Progenitor cell of endocrine pancreas (in vitro differentiated cells): Measurements from ENCODE around the gene RHBG. TPM values are rescaled to one million over a fixed set of nuclear protein-coding genes. Genes with fewer than 3 reads are reported as not detected.

Experiments used
- DNase-seq: peaks from one replicate; pipeline ENCODE4 v3.0.0; 2021; ENCODE audit warnings: low spot score; ENCODE audit not compliant: unreplicated experiment
- H3K27ac Mint-ChIP-seq: 2 replicates; pipeline ENCODE4 v1.8.0; 2021; ENCODE audit warnings: mild to moderate bottlenecking, moderate library complexity, mixed read lengths
- H3K27me3 Mint-ChIP-seq: 2 replicates; pipeline ENCODE4 v1.8.0; 2021; ENCODE audit warnings: mixed read lengths
- H3K36me3 Mint-ChIP-seq: 2 replicates; pipeline ENCODE4 v1.8.0; 2022; ENCODE audit warnings: mixed read lengths; ENCODE audit not compliant: insufficient read depth
- H3K4me1 Mint-ChIP-seq: 2 replicates; pipeline ENCODE4 v1.8.0; 2021; ENCODE audit warnings: low read depth, mixed read lengths
- H3K4me3 Mint-ChIP-seq: 2 replicates; pipeline ENCODE4 v1.8.0; 2021; ENCODE audit warnings: low read depth, mild to moderate bottlenecking, moderate library complexity, mixed read lengths
- H3K9me3 Mint-ChIP-seq: 2 replicates; pipeline ENCODE4 v1.8.0; 2021; ENCODE audit warnings: low read depth, mixed read lengths
- total RNA-seq: library from RNA; stranded (reverse); gene quantifications from 2 replicates; pipeline ENCODE4 v1.2.1, GENCODE V29; 2021
- TF ChIP-seq, protein P1 (sequence below): fragments of 200-600 bp; sonication (generic); IDR thresholded peaks from one replicate; pipeline ENCODE4 v1.5.0; 2021; ENCODE audit warnings: antibody characterized with exemption, mild to moderate bottlenecking; ENCODE audit not compliant: unreplicated experiment

Gene RHBG
- total RNA-seq, 1 donor from 2014 or later: 0.36 TPM

- H3K36me3 Mint-ChIP-seq: no peaks in the 10 kb centered on the region
- H3K27me3 Mint-ChIP-seq: peaks cover 96% of the 10 kb centered on the region
- TF ChIP-seq, protein P1, sequence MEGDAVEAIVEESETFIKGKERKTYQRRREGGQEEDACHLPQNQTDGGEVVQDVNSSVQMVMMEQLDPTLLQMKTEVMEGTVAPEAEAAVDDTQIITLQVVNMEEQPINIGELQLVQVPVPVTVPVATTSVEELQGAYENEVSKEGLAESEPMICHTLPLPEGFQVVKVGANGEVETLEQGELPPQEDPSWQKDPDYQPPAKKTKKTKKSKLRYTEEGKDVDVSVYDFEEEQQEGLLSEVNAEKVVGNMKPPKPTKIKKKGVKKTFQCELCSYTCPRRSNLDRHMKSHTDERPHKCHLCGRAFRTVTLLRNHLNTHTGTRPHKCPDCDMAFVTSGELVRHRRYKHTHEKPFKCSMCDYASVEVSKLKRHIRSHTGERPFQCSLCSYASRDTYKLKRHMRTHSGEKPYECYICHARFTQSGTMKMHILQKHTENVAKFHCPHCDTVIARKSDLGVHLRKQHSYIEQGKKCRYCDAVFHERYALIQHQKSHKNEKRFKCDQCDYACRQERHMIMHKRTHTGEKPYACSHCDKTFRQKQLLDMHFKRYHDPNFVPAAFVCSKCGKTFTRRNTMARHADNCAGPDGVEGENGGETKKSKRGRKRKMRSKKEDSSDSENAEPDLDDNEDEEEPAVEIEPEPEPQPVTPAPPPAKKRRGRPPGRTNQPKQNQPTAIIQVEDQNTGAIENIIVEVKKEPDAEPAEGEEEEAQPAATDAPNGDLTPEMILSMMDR: no peak
Observed at GRCh38 chr1:156424806-156425432, 55.9 kb downstream of the RHBG start.

DNA sequence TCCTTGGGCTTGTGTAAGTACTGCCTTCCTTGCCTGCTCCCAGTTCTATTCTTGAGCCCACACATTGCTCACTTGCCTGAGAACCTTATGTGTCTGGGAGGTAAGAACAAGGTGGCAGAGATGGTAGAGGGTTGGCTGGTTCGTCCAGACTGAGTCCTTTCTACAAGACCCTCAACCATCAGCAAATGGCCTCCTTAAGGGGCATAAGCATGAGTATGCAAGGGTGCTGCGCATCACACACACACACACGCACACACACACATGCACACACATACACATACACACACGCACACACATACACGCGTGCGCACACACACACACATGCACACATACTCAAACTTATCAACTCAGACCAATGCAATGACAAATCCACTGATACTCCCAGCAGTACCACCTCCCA lies 56.9 kb downstream of the RHBG start:
- no peak for DNase-seq
- Mint-ChIP-seq H3K36me3 (no peaks in the 10 kb centered on the region), H3K4me1 (peaks cover 5% of the 10 kb centered on the region), H3K27ac (no peak overlapping the region), H3K27me3 (peaks cover 96% of the 10 kb centered on the region), H3K9me3 (no peaks in the 10 kb centered on the region), H3K4me3 (no peak overlapping the region)
- TF ChIP-seq, protein P1: no peak

More at GRCh38 chr1:156424806-156425432, 55.9 kb downstream of the RHBG start:
- DNase-seq: no peak
- H3K9me3 Mint-ChIP-seq: no peaks in the 10 kb centered on the region
- no peak overlapping the region for H3K27ac Mint-ChIP-seq
- peaks cover 4% of the 10 kb centered on the region for H3K4me1 Mint-ChIP-seq
- H3K4me3 Mint-ChIP-seq: no peak overlapping the region

DNA sequence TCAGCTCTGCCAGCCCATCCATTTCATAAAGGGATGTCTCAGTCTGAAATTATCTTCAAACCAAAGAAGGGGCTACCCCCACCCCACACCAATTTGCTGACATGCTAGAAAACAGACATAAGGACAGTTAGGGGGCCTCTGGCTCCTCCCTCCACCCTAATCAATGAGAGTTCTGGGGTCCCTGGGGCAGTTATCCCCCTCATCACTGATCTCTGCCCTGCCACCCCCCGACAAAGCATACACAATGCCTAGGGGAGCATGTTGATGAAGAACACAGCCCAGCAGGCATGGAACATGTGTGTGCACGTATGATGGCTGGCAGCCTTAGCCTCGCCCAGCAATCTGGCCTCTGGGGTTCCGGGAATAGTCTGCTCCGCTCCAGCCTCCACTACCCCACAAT lies 58.9 kb downstream of the RHBG start:
- Mint-ChIP-seq H3K36me3 (no peaks in the 10 kb centered on the region), H3K4me3 (no peak overlapping the region), H3K9me3 (no peaks in the 10 kb centered on the region), H3K27me3 (peaks cover 100% of the 10 kb centered on the region), H3K4me1 (peaks cover 2% of the 10 kb centered on the region), H3K27ac (no peak overlapping the region)
- DNase-seq: no peak
- TF ChIP-seq, protein P1: no peak

DNA sequence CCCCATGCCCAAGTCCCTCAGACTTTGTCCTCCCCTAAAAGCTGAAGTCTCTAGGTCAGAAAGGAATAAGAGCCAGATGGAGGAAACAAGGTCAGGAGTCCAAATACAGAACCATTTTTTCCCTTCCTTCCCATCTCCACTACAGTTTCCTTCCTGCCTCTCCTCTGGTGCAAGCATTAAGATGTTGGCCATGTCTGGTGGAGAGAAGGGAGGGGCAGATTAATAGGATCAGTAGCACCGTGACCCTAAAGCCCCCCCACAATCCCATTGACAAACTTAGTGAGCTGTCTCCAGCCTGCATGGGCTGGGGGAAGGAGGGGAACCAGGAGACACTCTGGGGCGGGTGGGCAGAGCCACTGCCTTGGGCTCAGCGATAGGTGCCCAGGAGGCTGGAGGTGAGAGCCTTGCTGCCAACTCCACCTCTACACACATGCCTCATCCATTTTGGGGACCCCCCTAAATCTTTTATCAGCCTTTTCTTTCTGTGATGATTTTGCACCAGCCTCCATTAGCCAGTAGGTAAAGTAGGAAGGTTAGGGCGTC lies 59.8 kb downstream of the RHBG start:
- Mint-ChIP-seq H3K9me3 (no peaks in the 10 kb centered on the region), H3K4me3 (no peak overlapping the region), H3K36me3 (no peaks in the 10 kb centered on the region), H3K27me3 (peaks cover 100% of the 10 kb centered on the region), H3K4me1 (peaks cover 2% of the 10 kb centered on the region), H3K27ac (no peak overlapping the region)
- no peak for DNase-seq
- TF ChIP-seq, protein P1: no peak

GRCh38 chr1:156429313-156430060 lies 60.5 kb downstream of the RHBG start:
- H3K4me1 Mint-ChIP-seq: peaks cover 2% of the 10 kb centered on the region
- no peak overlapping the region for H3K4me3 Mint-ChIP-seq
- no peak for DNase-seq
- H3K9me3 Mint-ChIP-seq: no peaks in the 10 kb centered on the region
- TF ChIP-seq, protein P1: no peak
- no peak overlapping the region for H3K27ac Mint-ChIP-seq
- H3K27me3 Mint-ChIP-seq: peaks cover 100% of the 10 kb centered on the region
- no peaks in the 10 kb centered on the region for H3K36me3 Mint-ChIP-seq
